SU-DHL-6 (cell line): ENCODE data around the gene LAMB2.

ENCODE experiments used
- EZH2phosphoT487 ChIP-seq: fragments of 200-600 bp; sonication (generic), shearing (Covaris generic); conservative IDR thresholded peaks from 2 replicates; pipeline ENCODE4 v1.6.1; 2018; ENCODE audit warnings: mild to moderate bottlenecking, antibody characterized with exemption, low read length, moderate library complexity, mixed read lengths
- TF ChIP-seq, protein P1 (sequence below): fragments of 200-600 bp; sonication (generic); IDR thresholded peaks from one replicate; pipeline ENCODE4 v1.5.1; 2017; ENCODE audit warnings: antibody characterized with exemption, mild to moderate bottlenecking, low read length, moderate library complexity; ENCODE audit not compliant: insufficient read depth, poor library complexity, severe bottlenecking

DNA sequence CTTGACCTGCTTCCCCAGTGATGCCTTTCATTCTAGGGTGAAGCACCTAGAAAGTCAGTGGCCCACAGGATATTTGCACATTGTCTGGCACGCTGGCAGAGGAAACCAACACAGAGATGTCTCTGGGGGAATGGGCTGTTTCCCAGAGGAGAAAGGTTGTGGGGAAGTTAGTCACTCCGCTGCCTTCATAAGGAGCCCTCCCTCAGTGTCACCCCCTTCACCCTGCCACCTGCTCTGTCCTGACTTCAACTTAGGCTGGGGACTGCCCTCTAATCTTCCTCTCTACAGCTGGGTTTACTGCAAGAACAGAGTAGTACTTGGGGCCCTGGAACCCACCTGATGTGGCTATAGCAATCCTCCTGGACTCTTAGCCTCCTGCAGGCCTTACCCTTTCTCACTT lies 44.2 kb upstream of the LAMB2 start:
- no peak for TF ChIP-seq EZH2phosphoT487
- TF ChIP-seq, protein P1, sequence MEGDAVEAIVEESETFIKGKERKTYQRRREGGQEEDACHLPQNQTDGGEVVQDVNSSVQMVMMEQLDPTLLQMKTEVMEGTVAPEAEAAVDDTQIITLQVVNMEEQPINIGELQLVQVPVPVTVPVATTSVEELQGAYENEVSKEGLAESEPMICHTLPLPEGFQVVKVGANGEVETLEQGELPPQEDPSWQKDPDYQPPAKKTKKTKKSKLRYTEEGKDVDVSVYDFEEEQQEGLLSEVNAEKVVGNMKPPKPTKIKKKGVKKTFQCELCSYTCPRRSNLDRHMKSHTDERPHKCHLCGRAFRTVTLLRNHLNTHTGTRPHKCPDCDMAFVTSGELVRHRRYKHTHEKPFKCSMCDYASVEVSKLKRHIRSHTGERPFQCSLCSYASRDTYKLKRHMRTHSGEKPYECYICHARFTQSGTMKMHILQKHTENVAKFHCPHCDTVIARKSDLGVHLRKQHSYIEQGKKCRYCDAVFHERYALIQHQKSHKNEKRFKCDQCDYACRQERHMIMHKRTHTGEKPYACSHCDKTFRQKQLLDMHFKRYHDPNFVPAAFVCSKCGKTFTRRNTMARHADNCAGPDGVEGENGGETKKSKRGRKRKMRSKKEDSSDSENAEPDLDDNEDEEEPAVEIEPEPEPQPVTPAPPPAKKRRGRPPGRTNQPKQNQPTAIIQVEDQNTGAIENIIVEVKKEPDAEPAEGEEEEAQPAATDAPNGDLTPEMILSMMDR: no peak
